ENCODE data around the gene SCGB1A1.

The SCGB1A1 gene

GRCh38 chr11:62419314-62419929 is 589 bp downstream of the SCGB1A1 start:
- DNase-seq (ENCODE audit: extremely low spot score): no peak
- ChIA-PET CTCF (interaction anchor here (1.1 to 1.7 kb wide), 3 partner anchors 23 to 123 kb away, joined by 3 to 9 read pairs (median 4); no protein-coding TSS in a partner anchor), POLR2A (interaction anchor here (0.9 to 1.7 kb wide), 3 partner anchors 155 to 234 kb away, joined by 3 to 6 read pairs (median 4); partner anchors contain the start of genes B3GAT3, EEF1G and INTS5)
- TF ChIP-seq L3MBTL2 (conservative IDR thresholded peaks at IDR 0.05) (no peak), ELF4 (IDR thresholded peaks at IDR 0.05) (no peak), PKNOX1 (IDR thresholded peaks at IDR 0.05) (no peak), FOXA1 (IDR thresholded peaks at IDR 0.05) (no peak), FOXM1 (IDR thresholded peaks at IDR 0.05; ENCODE audit: borderline replicate concordance) (no peak), CTBP1 (IDR thresholded peaks at IDR 0.05; ENCODE audit: borderline replicate concordance) (no peak), SUZ12 (IDR thresholded peaks at IDR 0.05) (no peak), NFRKB (IDR thresholded peaks at IDR 0.05) (no peak), ZNF384 (IDR thresholded peaks at IDR 0.05) (no peak), BHLHE40 (IDR thresholded peaks at IDR 0.05; ENCODE audit: borderline replicate concordance) (no peak), SP1 (IDR thresholded peaks at IDR 0.05) (no peak), TARDBP (IDR thresholded peaks at IDR 0.05) (no peak), LEF1 (IDR thresholded peaks at IDR 0.05; ENCODE audit: borderline replicate concordance) (no peak), ARNT (IDR thresholded peaks at IDR 0.05) (no peak), FOXK2 (IDR thresholded peaks at IDR 0.05) (no peak), HDGF (IDR thresholded peaks at IDR 0.05; ENCODE audit: borderline replicate concordance) (no peak)

- TF ChIP-seq FOXK2 (IDR thresholded peaks at IDR 0.05) (no peak), PKNOX1 (IDR thresholded peaks at IDR 0.05) (peak; percentile 83)
- no peak for DNase-seq (ENCODE audit: extremely low spot score)
- ChIA-PET POLR2A (interaction anchor here (1.7 kb wide), 1 partner anchor 154 kb away, joined by 6 read pairs; the partner anchor contains the start of gene EEF1G), CTCF (interaction anchor here (1.3 to 1.7 kb wide), 2 partner anchors 24 to 123 kb away, joined by 3 to 9 read pairs; no protein-coding TSS in a partner anchor)
Observed at GRCh38 chr11:62419943-62420342, 1.1 kb downstream of the SCGB1A1 start.

GRCh38 chr11:62420882-62421281 is 2.0 kb downstream of the SCGB1A1 start:
- no peak for DNase-seq (ENCODE audit: extremely low spot score)
- TF ChIP-seq ZNF384 (IDR thresholded peaks at IDR 0.05) (no peak), CTBP1 (IDR thresholded peaks at IDR 0.05; ENCODE audit: borderline replicate concordance) (no peak), HDGF (IDR thresholded peaks at IDR 0.05; ENCODE audit: borderline replicate concordance) (no peak), LEF1 (IDR thresholded peaks at IDR 0.05; ENCODE audit: borderline replicate concordance) (no peak), FOXA1 (IDR thresholded peaks at IDR 0.05) (no peak), FOXK2 (IDR thresholded peaks at IDR 0.05) (no peak), L3MBTL2 (conservative IDR thresholded peaks at IDR 0.05) (no peak)
- CTCF ChIA-PET: interaction anchor here (0.8 kb wide), 1 partner anchor 171 kb away, joined by 3 read pairs; the partner anchor contains the start of gene TUT1
- POLR2A ChIA-PET: interaction anchor here (1.0 kb wide), 1 partner anchor 9 kb away, joined by 3 read pairs; no protein-coding TSS in a partner anchor

GRCh38 chr11:62421996-62422395 is 3.2 kb downstream of the SCGB1A1 start:
- POLR2A ChIA-PET: interaction anchor here (1.9 kb wide), 1 partner anchor 170 kb away, joined by 8 read pairs; the partner anchor contains the start of gene TUT1
- CTCF ChIA-PET: interaction anchor here (0.6 to 1.9 kb wide), 3 partner anchors 116 to 121 kb away, joined by 3 to 9 read pairs (median 4); no protein-coding TSS in a partner anchor
- DNase-seq (ENCODE audit: extremely low spot score): no peak
- TF ChIP-seq FOXM1 (IDR thresholded peaks at IDR 0.05; ENCODE audit: borderline replicate concordance): no peak
- TF ChIP-seq SP1 (IDR thresholded peaks at IDR 0.05): no peak
- no peak for TF ChIP-seq NFRKB (IDR thresholded peaks at IDR 0.05)
- no peak for TF ChIP-seq L3MBTL2 (conservative IDR thresholded peaks at IDR 0.05)
- no peak for TF ChIP-seq CTBP1 (IDR thresholded peaks at IDR 0.05; ENCODE audit: borderline replicate concordance)
- no peak for TF ChIP-seq ZNF384 (IDR thresholded peaks at IDR 0.05)
- TF ChIP-seq SUZ12 (IDR thresholded peaks at IDR 0.05): no peak
- no peak for TF ChIP-seq BHLHE40 (IDR thresholded peaks at IDR 0.05; ENCODE audit: borderline replicate concordance)
- TF ChIP-seq FOXA1 (IDR thresholded peaks at IDR 0.05): no peak
- TF ChIP-seq FOXK2 (IDR thresholded peaks at IDR 0.05): no peak
- TF ChIP-seq HDGF (IDR thresholded peaks at IDR 0.05; ENCODE audit: borderline replicate concordance): no peak
- TF ChIP-seq TARDBP (IDR thresholded peaks at IDR 0.05): no peak
- TF ChIP-seq PKNOX1 (IDR thresholded peaks at IDR 0.05): no peak
- TF ChIP-seq LEF1 (IDR thresholded peaks at IDR 0.05; ENCODE audit: borderline replicate concordance): no peak
- no peak for TF ChIP-seq ELF4 (IDR thresholded peaks at IDR 0.05)

- ChIA-PET POLR2A (interaction anchor here (1.0 to 1.9 kb wide), 2 partner anchors 120 to 169 kb away, joined by 3 to 8 read pairs; partner anchors contain the start of gene TUT1), CTCF (interaction anchor here (0.8 to 2.6 kb wide), 3 partner anchors 9 to 120 kb away, joined by 5 to 10 read pairs (median 9); no protein-coding TSS in a partner anchor)
Observed at GRCh38 chr11:62423012-62423411, 4.2 kb downstream of the SCGB1A1 start.

More at GRCh38 chr11:62423012-62423411, 4.2 kb downstream of the SCGB1A1 start:
- TF ChIP-seq SP1 (IDR thresholded peaks at IDR 0.05) (no peak), ZNF384 (IDR thresholded peaks at IDR 0.05) (no peak), TARDBP (IDR thresholded peaks at IDR 0.05) (no peak), PKNOX1 (IDR thresholded peaks at IDR 0.05) (no peak), FOXM1 (IDR thresholded peaks at IDR 0.05; ENCODE audit: borderline replicate concordance) (no peak), BHLHE40 (IDR thresholded peaks at IDR 0.05; ENCODE audit: borderline replicate concordance) (no peak), L3MBTL2 (conservative IDR thresholded peaks at IDR 0.05) (no peak), SUZ12 (IDR thresholded peaks at IDR 0.05) (no peak), HDGF (IDR thresholded peaks at IDR 0.05; ENCODE audit: borderline replicate concordance) (no peak), ARNT (IDR thresholded peaks at IDR 0.05) (no peak), NFRKB (IDR thresholded peaks at IDR 0.05) (no peak), FOXA1 (IDR thresholded peaks at IDR 0.05) (no peak), LEF1 (IDR thresholded peaks at IDR 0.05; ENCODE audit: borderline replicate concordance) (no peak), FOXK2 (IDR thresholded peaks at IDR 0.05) (no peak), ELF4 (IDR thresholded peaks at IDR 0.05) (no peak)
- DNase-seq (ENCODE audit: extremely low spot score): no peak

Measured in HEK293T (cell line).